Skeletal muscle cell (primary cell): ENCODE results near the gene POLR1F.
A peak's percentile ranks its signal among the peaks of the same experiment; 100 is the strongest.

Source experiments
- DNase-seq: peaks from one replicate; pipeline ENCODE4 v3.0.0-alpha.2; 2010; ENCODE audit warnings: low read depth
- H3K4me3 ChIP-seq: 2 replicates; pipeline ENCODE4 v1.5.1; 2011; ENCODE audit warnings: low read depth, mild to moderate bottlenecking, control low read depth, low read length, moderate library complexity

POLR1F gene, protein sequence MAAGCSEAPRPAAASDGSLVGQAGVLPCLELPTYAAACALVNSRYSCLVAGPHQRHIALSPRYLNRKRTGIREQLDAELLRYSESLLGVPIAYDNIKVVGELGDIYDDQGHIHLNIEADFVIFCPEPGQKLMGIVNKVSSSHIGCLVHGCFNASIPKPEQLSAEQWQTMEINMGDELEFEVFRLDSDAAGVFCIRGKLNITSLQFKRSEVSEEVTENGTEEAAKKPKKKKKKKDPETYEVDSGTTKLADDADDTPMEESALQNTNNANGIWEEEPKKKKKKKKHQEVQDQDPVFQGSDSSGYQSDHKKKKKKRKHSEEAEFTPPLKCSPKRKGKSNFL

DNA sequence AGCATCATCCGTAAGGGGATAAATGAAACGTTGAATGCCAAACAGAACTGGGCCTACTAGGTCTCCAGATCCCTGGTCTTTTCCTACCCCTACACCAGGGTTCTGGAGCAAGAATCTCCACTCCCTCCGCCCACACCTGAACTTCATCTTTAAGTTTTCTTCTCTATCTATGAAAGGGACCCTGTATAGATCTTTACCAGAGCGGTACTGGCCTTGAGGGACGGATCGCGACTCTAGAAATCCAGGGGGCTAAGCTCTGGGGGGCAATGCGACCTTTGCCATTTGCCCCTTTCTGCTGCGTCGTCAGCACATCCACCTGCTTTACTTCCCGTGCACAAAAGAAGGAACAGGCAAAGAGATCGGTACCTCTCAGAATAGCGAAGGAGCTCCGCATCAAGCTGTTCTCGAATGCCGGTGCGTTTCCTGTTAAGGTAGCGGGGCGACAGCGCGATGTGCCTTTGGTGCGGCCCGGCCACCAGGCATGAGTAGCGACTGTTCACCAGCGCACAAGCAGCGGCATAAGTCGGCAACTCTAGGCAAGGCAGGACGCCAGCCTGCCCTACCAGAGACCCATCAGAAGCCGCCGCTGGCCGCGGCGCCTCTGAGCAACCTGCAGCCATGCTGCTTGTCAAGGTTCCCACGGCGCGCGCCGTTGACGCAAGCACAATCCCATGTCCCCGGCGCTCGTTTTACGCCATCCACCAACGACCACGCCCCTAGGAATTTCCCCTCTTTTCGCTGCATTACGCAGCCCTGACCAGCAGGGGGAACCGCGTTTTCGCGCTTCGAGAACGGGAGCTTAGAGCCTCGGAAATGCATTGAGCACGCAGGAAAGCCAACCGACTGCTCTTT is at the start of gene POLR1F:
Gene POLR1F (minus strand): TSS at position 641 of the 852 bp plus-strand sequence. CDS start 21 bp downstream, at position 620.
- H3K4me3 ChIP-seq, result peak within 1 kb of the TSS; percentile 97
- DNase-seq, result peak; percentile 81

GRCh38 chr7:19754521-19755116 is 45.8 kb upstream of the POLR1F start:
- no peak overlapping the region for H3K4me3 ChIP-seq
- no peak for DNase-seq

DNA sequence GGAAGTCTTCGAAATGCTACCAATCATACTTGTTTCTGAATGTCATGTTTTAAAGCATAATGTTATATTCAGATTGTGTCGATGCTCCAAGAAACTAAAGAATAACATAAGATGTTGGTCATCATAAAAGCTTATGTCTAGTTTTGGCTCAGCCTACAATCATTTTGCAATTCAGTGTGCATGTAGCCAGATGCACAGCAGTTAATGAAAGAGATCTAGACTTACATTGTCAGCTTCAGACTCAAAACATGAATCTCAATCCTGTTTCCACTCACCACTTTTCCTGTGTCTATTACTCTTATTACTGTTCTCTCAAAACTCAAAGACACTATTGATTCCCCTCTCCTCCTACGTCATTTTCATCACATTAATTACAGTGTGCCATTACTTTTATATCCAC is 43.2 kb upstream of the POLR1F start:
- DNase-seq, result no peak
- no peak overlapping the region for H3K4me3 ChIP-seq

DNA sequence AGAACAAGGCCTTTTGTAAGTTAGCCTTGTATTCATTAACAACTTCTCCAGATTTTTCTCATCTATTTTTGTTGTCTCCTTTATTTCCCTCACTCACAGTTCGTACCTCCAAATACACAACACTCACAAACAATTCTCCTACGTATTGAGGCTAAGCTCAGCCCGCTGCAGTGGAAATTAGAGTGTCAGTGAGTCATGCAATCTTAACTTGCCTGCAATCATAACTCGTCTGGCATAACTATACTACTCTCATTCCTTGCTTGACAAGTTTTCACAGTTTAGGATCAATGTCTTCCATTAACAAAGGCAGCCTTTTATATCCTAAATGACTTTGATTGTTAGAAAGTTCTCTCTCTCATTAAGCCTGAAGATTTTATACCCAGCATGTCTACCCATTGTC is 40.8 kb upstream of the POLR1F start:
- no peak for DNase-seq
- no peak overlapping the region for H3K4me3 ChIP-seq

DNA sequence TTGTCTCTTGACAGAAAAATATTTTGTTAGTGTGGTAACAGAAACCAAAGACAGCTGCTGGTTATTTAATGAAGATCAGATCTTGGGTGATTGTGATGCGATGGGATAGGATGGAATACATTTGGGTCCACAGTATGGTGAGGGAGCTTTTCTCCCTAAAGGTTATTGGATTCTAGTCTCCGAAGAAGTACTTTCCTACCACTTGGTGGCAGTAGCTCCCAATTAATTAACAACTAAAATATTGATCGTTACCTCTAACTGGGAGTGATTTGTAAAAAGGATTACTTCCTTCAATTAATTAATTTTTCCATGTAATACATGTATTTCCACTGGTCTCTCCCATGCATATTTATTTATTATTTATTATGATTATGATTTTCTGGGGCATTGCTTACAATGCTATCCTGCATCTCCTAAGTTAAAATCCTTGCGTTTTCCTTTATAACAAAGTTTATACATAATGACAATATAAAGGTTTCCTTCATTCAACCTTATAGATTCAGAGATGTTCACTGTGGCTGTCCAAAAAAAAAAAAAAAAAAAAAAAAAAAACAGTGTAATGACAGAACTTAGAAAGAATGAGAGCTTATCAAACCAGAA is 39.0 kb upstream of the POLR1F start:
- no peak overlapping the region for H3K4me3 ChIP-seq
- no peak for DNase-seq

DNA sequence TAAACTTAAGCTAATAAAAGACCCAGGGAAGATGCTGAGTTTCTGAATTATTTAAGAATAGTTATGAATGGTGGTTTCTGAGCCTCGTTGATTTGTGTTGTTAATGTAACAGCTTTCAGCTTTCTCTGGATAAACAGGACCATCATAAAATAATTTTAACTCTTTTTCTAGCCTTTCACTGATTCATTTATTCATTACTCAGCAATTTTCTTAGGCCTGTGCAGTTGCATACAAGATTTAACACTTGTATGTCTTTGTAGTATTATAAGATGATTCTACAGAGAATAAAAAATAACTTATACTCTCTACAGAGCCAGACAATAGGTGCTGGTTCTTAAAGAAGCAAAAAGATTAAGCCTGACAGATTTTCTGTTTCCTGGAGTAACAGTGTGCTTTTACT is 35.2 kb upstream of the POLR1F start:
- DNase-seq, result no peak
- no peak overlapping the region for H3K4me3 ChIP-seq

DNA sequence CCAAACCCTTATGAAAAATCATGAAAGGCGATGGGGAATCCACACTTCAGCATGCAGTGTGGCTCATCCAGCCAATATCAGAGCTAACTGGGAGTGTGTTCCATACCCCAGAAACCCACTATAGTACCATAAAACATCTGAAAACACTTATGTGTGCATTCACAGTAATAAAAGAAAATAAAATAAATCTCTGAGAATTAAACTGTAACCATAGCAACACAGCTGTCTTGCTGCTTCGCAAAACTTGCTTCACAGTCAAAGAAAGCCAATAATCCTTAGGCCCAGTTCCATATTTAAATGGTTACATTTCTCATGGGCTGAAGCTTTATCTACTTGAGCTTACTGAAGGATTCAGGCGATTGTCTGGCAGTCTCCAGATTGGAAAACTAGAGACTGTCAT is 19.9 kb upstream of the POLR1F start:
- no peak for DNase-seq
- no peak overlapping the region for H3K4me3 ChIP-seq

GRCh38 chr7:19725770-19726169 is 16.9 kb upstream of the POLR1F start:
- no peak overlapping the region for H3K4me3 ChIP-seq
- DNase-seq, result no peak

DNA sequence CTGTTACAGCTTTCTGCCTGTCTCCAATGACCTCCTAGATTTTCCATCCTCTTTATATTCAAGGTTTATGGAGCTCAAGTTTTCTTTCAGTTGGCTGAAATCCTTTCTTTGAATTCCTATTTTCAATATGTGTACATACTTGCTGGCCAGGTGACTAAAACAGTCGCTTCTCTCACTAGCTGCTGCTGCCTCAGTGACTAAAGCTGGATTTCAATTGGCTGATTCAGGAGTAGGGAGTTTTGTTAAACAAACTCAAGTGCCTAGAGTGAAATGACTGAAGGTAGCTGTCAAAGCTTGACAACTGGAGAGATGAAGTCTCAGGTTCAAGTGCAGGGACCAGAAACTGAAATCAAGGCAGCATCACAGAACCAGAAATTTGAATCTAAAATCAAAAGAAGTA is 6.7 kb upstream of the POLR1F start:
- DNase-seq, result no peak
- no peak overlapping the region for H3K4me3 ChIP-seq

GRCh38 chr7:19713676-19714075 is 4.8 kb upstream of the POLR1F start:
- DNase-seq, result no peak
- no peak overlapping the region for H3K4me3 ChIP-seq

- H3K4me3 ChIP-seq, result peak overlapping the region; percentile 97
- DNase-seq, result no peak
Measured at GRCh38 chr7:19709249-19709578, 377 bp upstream of the POLR1F start.

GRCh38 chr7:19707240-19707639 is 1.6 kb downstream of the POLR1F start:
- no peak for DNase-seq
- no peak overlapping the region for H3K4me3 ChIP-seq

DNA sequence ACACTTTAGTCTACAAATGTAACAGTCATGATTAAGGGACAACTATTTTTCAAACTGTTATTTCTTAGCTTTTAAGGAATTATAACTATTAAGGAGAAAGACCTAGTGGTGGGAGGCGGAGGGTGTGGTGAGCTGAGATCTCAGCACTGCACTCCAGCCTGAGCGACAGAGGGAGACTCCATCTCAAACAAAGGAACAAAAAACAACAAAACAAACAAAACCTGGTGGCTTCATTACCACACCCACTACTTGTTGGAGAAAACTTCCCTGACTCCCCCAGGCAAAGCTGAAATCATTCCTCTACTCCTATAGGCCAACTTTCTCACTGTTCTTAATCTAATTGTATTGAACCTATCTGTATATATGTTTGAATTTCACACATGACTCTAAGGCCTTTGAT is 3.2 kb downstream of the POLR1F start:
- no peak for DNase-seq

GRCh38 chr7:19701471-19701870 is 7.4 kb downstream of the POLR1F start:
- no peak overlapping the region for H3K4me3 ChIP-seq
- no peak for DNase-seq

More for the DNA sequence above, 3.2 kb downstream of the POLR1F start:
- H3K4me3 ChIP-seq, result no peak overlapping the region

DNA sequence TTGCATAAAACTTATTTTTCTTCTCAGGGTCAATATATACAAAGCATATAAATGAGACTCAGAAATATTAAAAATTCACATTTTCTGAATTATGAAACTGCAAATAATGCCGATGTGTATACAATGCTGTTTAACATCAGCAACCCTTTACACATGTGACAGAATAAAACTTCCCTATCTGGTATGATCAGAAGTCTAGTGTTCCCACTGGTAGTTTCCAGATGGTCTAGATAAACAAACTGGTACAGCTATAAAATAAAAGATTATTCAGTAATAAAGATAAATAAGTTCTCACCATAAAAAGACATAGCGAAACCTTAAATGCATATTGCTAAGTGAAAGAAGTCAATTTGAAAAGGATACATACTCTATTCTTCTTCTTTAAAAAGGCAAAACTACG is 7.9 kb downstream of the POLR1F start:
- no peak overlapping the region for H3K4me3 ChIP-seq
- no peak for DNase-seq

DNA sequence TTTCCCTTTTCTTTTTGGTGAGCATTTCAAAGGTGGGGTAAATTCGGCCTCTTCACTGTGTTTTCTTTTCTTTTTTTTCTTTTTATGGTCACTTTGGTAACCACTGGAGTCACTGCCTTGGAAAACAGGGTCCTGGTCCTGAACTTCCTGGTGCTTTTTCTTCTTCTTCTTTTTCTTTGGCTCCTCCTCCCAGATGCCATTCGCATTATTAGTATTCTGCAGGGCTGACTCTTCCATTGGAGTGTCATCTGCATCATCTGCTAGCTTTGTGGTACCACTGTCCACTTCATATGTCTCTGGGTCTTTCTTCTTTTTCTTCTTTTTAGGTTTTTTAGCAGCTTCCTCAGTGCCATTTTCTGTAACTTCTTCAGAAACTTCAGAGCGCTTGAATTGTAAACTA is 10.5 kb downstream of the POLR1F start:
- DNase-seq, result no peak
- H3K4me3 ChIP-seq, result no peak overlapping the region

GRCh38 chr7:19696926-19697325 is 11.9 kb downstream of the POLR1F start:
- no peak overlapping the region for H3K4me3 ChIP-seq

DNA sequence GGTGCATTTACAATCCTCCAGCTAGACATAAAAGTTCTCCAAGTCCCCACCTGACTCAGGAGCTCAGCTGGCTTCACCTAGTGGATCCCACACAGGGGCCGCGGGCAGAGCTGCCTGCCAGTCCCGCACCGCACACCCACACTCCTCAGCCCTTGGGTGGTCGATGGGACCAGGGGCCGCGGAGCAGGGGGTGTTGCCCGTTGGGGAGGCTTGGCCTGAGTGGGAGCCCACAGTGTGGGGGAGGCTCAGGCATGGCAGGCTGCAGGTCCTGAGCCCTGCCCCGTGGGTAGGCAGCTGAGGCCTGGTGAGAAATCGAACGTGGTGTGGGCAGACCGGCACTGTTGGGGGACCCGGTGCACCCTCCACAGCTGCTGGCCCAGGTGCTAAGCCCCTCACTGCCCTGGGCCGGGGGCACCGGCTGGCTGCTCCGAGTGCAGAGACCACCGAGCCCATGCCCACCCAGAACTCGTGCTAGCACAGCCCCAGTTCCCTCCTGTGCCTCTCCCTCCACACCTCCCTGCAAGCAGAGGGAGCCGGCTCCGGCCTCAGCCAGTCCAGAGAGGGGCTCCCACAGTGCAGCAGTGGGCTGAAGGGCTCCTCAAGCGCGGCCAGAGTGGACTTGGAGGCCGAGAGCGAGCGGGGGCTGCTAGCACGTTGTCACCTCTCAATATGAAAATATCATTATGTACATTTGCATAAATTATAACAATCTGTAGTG is 16.6 kb downstream of the POLR1F start:
- no peak for DNase-seq
- no peak overlapping the region for H3K4me3 ChIP-seq

More at GRCh38 chr7:19696926-19697325, 11.9 kb downstream of the POLR1F start:
- DNase-seq, result no peak

GRCh38 chr7:19690736-19691135 is 18.1 kb downstream of the POLR1F start:
- DNase-seq, result no peak
- no peak overlapping the region for H3K4me3 ChIP-seq
